Renal pelvis (tissue), 12 donors: ENCODE measurements around the gene GNE. TPM values are rescaled to one million over a fixed set of nuclear protein-coding genes. Genes with fewer than 3 reads are reported as not detected.
"Not testable (repeated sequence)": the region's sequence is repeated elsewhere in the genome, so short reads cannot be mapped to it uniquely, and the experiment has no call there.

Experiments
- DNase-seq: peaks from one replicate; pipeline ENCODE4 v3.0.0-alpha.2; 2013
- long read RNA-seq, 16 experiments: transcript quantifications; one replicate each; lab custom pipeline, GENCODE V29; 2026
- polyA plus RNA-seq, 3 donors: library from polyadenylated mRNA; unstranded; fragments of 120-200 nt; gene quantifications; one replicate each; pipeline ENCODE4 v1.2.1, GENCODE V29; 2013; ENCODE audit not compliant: insufficient read length in 3 of 3

GNE gene
- polyA plus RNA-seq, result 10 to 100 TPM; 15.8 to 21.5 (median 18.3) TPM
- long read RNA-seq, donor 1, partial matches to known transcripts, result 12 of 12 reads
- long read RNA-seq, donor 1, other reads (novel, unspliced or antisense), result 0 of 12 reads
- long read RNA-seq, donor 2, result 0 reads
- long read RNA-seq, donor 3, result 0 reads
- long read RNA-seq, donor 4, result 0 reads
- long read RNA-seq, donor 5, result 0 reads
- long read RNA-seq, donor 6, full-length matches to known transcripts, result 1 of 1 reads
- long read RNA-seq, donor 6, partial matches to known transcripts, result 0 of 1 reads
- long read RNA-seq, donor 6, other reads (novel, unspliced or antisense), result 0 of 1 reads
- long read RNA-seq, donor 7, full-length matches to known transcripts, result 2 of 2 reads
- long read RNA-seq, donor 7, partial matches to known transcripts, result 0 of 2 reads
- long read RNA-seq, donor 7, other reads (novel, unspliced or antisense), result 0 of 2 reads
- long read RNA-seq, donor 8, full-length matches to known transcripts, result 1 of 1 reads
- long read RNA-seq, donor 8, partial matches to known transcripts, result 0 of 1 reads
- long read RNA-seq, donor 8, other reads (novel, unspliced or antisense), result 0 of 1 reads
- long read RNA-seq, donor 9, full-length matches to known transcripts, result 4 of 4 reads
- long read RNA-seq, donor 9, partial matches to known transcripts, result 0 of 4 reads
- long read RNA-seq, donor 9, other reads (novel, unspliced or antisense), result 0 of 4 reads
- long read RNA-seq, donor 10, result 0 reads
- long read RNA-seq, donor 11, full-length matches to known transcripts, result 1 of 1 reads
- long read RNA-seq, donor 11, partial matches to known transcripts, result 0 of 1 reads
- long read RNA-seq, donor 11, other reads (novel, unspliced or antisense), result 0 of 1 reads
- long read RNA-seq, donor 12, full-length matches to known transcripts, result 4 of 631 reads
- long read RNA-seq, donor 12, partial matches to known transcripts, result 111 of 631 reads
- long read RNA-seq, donor 12, other reads (novel, unspliced or antisense), result 516 of 631 reads
- long read RNA-seq, donor 13, full-length matches to known transcripts, result 2 of 2 reads
- long read RNA-seq, donor 13, partial matches to known transcripts, result 0 of 2 reads
- long read RNA-seq, donor 13, other reads (novel, unspliced or antisense), result 0 of 2 reads
- long read RNA-seq, donor 14, result 0 reads
- long read RNA-seq, donor 15, full-length matches to known transcripts, result 1 of 1 reads
- long read RNA-seq, donor 15, partial matches to known transcripts, result 0 of 1 reads
- long read RNA-seq, donor 15, other reads (novel, unspliced or antisense), result 0 of 1 reads
- long read RNA-seq, donor 16, result 0 reads

GRCh38 chr9:36258208-36258995, at the start of gene GNE:
Gene GNE, minus strand, starts transcription at chr9:36258448. Its CDS starts 9,093 bp downstream, at chr9:36249355.
- DNase-seq, result peak; percentile 97

GRCh38 chr9:36306471-36307306, 48.4 kb upstream of the GNE start:
- DNase-seq, result no peak

GRCh38 chr9:36304366-36304765, 46.1 kb upstream of the GNE start:
- DNase-seq, result not testable (repeated sequence)

- no peak for DNase-seq
Observed at GRCh38 chr9:36301227-36301626, 43.0 kb upstream of the GNE start.

- DNase-seq, result no peak
Observed at GRCh38 chr9:36298566-36298965, 40.3 kb upstream of the GNE start.

GRCh38 chr9:36297798-36298197, 39.5 kb upstream of the GNE start:
- DNase-seq, result no peak

GRCh38 chr9:36294996-36295395, 36.7 kb upstream of the GNE start:
- DNase-seq, result not testable (repeated sequence)

- no peak for DNase-seq
Observed at GRCh38 chr9:36293918-36294317, 35.7 kb upstream of the GNE start.

- no peak for DNase-seq
Observed at GRCh38 chr9:36293171-36293570, 34.9 kb upstream of the GNE start.

- no peak for DNase-seq
Observed at GRCh38 chr9:36292641-36293040, 34.4 kb upstream of the GNE start.

GRCh38 chr9:36290996-36291395, 32.7 kb upstream of the GNE start:
- DNase-seq, result no peak

GRCh38 chr9:36289836-36290435, 31.7 kb upstream of the GNE start:
- DNase-seq, result no peak

- DNase-seq, result no peak
Observed at GRCh38 chr9:36288070-36288469, 29.8 kb upstream of the GNE start.

- no peak for DNase-seq
Observed at GRCh38 chr9:36286388-36286787, 28.1 kb upstream of the GNE start.

- no peak for DNase-seq
Observed at GRCh38 chr9:36284226-36284625, 26.0 kb upstream of the GNE start.

- DNase-seq, result no peak
Observed at GRCh38 chr9:36282275-36282674, 24.0 kb upstream of the GNE start.

GRCh38 chr9:36280989-36281388, 22.7 kb upstream of the GNE start:
- no peak for DNase-seq

- no peak for DNase-seq
Observed at GRCh38 chr9:36278243-36278642, 20.0 kb upstream of the GNE start.

- DNase-seq, result no peak
Observed at GRCh38 chr9:36276781-36277181, 18.5 kb upstream of the GNE start.

- DNase-seq, result no peak
Observed at GRCh38 chr9:36276254-36276653, 18.0 kb upstream of the GNE start.
